Adipocyte (in vitro differentiated cells): ENCODE results near the gene POTEJ.
"Not testable (repeated sequence)": the region's sequence is repeated elsewhere in the genome, so short reads cannot be mapped to it uniquely, and the experiment has no call there.

Experiments used
- DNase-seq: peaks from one replicate; pipeline ENCODE4 v3.0.0-alpha.2; 2015; ENCODE audit warnings: low read depth
- H3K27me3 ChIP-seq: replicated peaks from 2 replicates; pipeline ENCODE4 v1.7.0; 2013; ENCODE audit warnings: mild to moderate bottlenecking, low read length, moderate library complexity; ENCODE audit not compliant: control insufficient read depth, insufficient read depth
- H3K36me3 ChIP-seq: 2 replicates; pipeline ENCODE4 v1.7.0; 2013; ENCODE audit warnings: low read length, mild to moderate bottlenecking, moderate library complexity; ENCODE audit not compliant: control insufficient read depth, insufficient read depth, severe bottlenecking
- H3K4me1 ChIP-seq: 2 replicates; pipeline ENCODE4 v1.7.0; 2013; ENCODE audit warnings: mild to moderate bottlenecking, low read length, moderate library complexity; ENCODE audit not compliant: control insufficient read depth, insufficient read depth
- H3K4me3 ChIP-seq: 2 replicates; pipeline ENCODE4 v1.7.0; 2013; ENCODE audit warnings: mild to moderate bottlenecking, low read length, moderate library complexity
- H3K9ac ChIP-seq: 2 replicates; pipeline ENCODE4 v1.7.0; 2013; ENCODE audit warnings: mild to moderate bottlenecking, low read length, moderate library complexity
- H3K9me3 ChIP-seq: 2 replicates; pipeline ENCODE4 v1.7.0; 2013; ENCODE audit warnings: mild to moderate bottlenecking, low read length, moderate library complexity; ENCODE audit not compliant: control insufficient read depth

The POTEJ gene

DNA sequence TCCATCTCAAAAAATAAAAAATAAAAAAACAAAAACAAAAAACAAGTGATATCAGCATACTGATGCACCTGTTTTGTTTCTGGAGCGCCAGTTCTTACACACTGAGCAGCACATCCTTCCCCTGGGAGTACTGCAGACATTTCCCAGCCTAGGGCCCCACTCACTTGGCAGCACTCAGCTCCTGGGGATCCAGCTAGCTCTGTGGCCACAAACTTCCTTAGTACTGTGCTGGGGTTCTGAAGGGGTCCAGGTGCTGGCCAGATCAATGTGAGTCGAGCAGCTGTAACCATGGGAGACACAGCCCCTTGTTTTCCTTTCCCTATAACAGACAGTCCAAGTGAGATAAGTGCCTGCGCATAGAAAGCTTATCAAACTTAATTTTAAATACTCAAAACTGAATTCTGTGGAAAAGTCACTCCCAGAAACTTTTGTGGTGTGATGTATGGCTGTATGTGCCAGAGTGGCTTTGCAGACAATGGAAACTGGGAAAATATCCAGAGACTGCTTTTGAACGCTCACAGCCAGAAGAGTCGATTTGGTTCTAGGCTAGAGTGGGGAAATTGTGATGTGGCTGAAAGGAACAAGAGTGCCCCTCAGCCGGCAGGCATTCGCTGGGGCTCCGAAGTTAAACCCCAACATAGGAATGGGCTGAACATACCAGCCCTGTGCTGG lies 20.9 kb upstream of the POTEJ start:
- not testable (repeated sequence) for DNase-seq, H3K36me3 ChIP-seq, H3K9ac ChIP-seq, H3K4me1 ChIP-seq, H3K9me3 ChIP-seq, H3K4me3 ChIP-seq, H3K27me3 ChIP-seq

DNA sequence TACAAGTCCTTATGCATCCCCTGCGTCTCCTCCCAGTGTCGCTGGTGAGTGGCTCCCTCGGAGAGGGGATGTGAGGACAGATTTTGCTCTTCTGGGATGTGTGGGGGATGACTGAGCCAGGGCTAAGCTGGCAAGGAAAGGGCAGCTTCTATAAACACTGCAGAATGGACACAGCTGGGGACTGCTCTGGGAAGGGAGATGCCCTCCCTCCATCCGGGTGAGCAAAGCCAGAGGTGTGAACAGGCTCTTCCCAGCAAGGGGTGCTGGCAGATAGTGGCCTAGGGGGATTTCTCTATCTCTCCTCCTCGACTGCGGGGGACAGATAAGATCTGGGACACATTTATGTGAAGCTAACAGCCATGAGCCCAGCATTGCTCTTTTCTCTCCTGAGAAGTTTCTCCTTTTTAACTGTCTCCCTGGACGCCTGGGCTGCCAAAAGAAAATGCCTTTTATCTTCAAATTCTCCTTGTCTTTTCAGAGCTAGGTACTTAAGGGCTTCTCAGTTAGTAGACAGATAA lies 20.3 kb upstream of the POTEJ start:
- H3K4me1 ChIP-seq, DNase-seq, H3K4me3 ChIP-seq, H3K27me3 ChIP-seq, H3K36me3 ChIP-seq, H3K9ac ChIP-seq, H3K9me3 ChIP-seq: not testable (repeated sequence)

DNA sequence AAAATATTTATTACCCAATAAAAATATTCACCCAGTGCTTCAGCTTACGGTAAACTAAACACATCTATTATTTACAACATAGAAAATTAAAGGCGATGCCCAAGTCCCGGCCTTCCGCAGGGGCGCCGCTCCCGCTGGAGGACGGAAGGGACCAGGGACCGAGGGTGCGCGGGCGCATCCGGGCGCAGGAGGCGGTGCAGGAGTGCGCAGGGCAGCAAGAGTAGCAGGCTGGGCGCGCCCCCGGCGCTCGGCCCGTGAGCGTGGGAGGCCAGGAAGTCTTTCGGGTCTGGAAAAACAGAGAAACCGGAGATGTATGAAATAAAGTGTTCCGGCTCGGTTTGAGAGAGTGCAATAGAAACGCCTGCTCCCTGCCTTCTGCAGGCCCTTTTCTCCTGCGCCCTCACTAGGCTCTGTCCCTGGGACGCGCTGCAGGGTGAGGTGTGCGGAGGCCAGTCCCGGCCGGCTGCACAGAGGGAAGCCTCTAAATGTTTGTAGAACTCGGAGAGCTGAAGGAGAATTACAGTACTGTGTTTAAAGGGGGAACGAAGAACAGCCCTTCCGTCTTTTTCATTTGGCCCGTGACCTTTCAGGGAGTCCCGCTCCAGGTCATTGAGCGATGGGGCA lies 18.3 kb upstream of the POTEJ start:
- H3K27me3 ChIP-seq, H3K4me3 ChIP-seq, H3K9me3 ChIP-seq, H3K9ac ChIP-seq, DNase-seq, H3K36me3 ChIP-seq, H3K4me1 ChIP-seq: not testable (repeated sequence)

- not testable (repeated sequence) for H3K4me1 ChIP-seq, H3K9ac ChIP-seq, H3K27me3 ChIP-seq, DNase-seq, H3K4me3 ChIP-seq, H3K9me3 ChIP-seq, H3K36me3 ChIP-seq
Measured at GRCh38 chr2:130594011-130594410, 17.2 kb upstream of the POTEJ start.

DNA sequence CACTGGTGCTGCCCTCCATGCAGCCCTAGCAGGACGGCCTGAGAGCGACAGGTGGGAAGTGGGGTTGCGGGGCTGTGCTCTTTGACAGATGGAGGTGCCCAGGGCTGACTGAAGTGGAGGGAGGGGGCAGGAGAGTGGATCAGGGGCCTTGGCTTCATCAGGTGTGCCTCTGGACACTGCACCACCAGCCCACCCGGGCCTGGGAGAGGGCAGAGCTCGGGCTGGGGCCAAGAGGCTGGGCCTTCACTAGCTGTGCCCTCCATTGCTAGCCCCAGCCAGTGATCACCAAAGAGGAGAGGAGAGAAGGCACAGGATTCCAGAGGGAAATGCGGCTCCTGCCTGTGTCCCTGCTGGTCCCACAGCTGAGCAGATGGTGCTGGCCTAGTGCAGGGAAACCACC lies 14.5 kb upstream of the POTEJ start:
- H3K9ac ChIP-seq, DNase-seq, H3K4me1 ChIP-seq, H3K27me3 ChIP-seq, H3K4me3 ChIP-seq, H3K36me3 ChIP-seq, H3K9me3 ChIP-seq: not testable (repeated sequence)

DNA sequence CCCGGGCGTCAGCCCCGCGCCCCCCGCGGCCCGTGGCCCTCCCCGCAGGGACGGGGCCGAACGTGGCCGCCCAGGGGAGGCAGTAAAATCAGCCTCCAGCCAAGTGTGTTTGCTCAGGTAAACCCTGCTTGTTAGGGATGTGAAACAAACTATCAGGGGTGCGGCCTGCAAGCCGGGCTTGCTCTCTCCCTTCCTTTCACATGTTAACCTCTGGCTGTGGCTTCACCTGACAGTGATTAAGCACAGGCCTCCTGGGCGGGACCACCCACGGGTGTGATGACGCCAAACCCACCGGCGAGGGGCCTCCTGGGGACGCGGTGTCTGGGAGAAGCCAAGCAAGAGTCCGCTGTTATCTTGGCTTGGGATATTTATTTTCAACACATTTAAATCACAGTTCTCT lies 13.2 kb upstream of the POTEJ start:
- not testable (repeated sequence) for H3K36me3 ChIP-seq, H3K27me3 ChIP-seq, DNase-seq, H3K9ac ChIP-seq, H3K4me1 ChIP-seq, H3K4me3 ChIP-seq, H3K9me3 ChIP-seq

- not testable (repeated sequence) for H3K36me3 ChIP-seq, H3K4me1 ChIP-seq, H3K4me3 ChIP-seq, H3K9me3 ChIP-seq, H3K27me3 ChIP-seq, DNase-seq, H3K9ac ChIP-seq
Measured at GRCh38 chr2:130598463-130598862, 12.8 kb upstream of the POTEJ start.

DNA sequence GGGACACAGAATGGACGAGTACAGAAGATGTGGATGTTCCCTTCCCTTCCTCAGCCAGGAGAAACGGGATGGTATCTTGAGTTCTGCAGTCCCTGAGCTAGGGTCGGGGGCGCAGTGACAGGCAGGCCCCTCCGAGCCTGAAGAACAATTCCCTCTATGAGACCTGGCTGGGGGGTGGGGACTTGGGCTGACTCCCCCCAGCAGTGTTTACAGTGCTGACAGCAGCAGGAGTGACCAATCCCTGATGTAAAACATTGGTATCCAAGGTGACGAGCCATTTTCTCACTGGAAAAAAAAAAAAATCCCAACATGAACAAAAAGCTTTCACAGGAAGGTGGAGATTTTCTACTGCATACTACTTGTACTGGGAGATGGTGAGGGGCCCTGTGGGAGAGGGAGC lies 11.8 kb upstream of the POTEJ start, which contains the start of gene CFC1:
CFC1 (minus strand) TSS at position 183 of the 400 bp plus-strand sequence. CDS start 288 bp downstream, outside the sequence.
- not testable (repeated sequence) for H3K4me3 ChIP-seq, H3K36me3 ChIP-seq, H3K9me3 ChIP-seq, H3K27me3 ChIP-seq, DNase-seq, H3K9ac ChIP-seq, H3K4me1 ChIP-seq

DNA sequence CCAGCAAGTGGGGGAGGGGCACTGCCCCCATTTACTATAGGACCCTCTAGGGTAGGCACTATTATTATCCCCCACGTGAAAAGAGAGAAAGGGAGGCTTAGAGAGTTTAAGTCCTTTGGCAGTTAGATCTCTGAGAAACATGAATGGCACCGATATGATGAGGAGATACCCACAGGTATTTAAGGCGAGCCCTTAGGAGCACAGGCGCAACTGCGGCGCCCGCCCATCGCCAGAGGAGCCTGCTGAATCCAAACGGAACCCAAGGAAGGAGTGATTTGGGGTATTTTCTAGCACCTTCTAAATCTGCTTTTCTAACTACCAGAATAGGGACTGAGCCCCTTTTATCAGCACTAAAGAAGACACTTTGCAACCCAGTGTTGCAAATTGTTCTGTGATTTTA lies 11.3 kb upstream of the POTEJ start:
- not testable (repeated sequence) for H3K4me1 ChIP-seq, H3K27me3 ChIP-seq, H3K9me3 ChIP-seq, H3K9ac ChIP-seq, H3K4me3 ChIP-seq, H3K36me3 ChIP-seq, DNase-seq

DNA sequence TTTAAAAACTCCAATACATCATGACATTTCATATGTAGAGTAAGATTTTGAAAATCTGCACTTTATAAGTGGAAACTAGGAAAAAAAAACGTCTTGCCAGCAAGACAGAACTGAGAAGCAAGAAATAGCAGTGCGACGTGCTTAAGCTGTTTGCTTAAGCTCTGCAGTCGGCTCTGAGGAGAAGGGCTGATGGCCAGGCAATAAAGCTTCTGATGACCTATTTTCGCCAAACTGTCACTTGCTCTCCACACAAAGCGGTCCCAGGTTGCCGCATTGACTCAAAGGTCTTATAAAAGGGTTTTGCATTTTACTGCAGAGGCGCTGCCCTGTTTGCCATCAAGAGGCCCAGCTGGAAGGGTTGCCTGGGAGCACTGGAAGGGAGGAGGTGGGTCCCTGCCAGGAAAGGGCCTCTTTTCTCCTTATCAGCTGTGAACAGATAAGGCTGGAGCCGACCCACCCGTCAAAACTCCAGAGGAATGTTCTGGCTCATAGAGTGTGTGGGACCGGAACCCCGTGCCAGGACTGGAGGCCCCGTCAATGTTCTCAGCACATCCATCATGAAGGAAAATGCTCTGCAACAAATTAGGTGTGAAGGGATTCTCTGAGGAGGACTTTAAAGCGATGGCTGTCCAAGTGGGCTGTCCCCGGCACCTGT lies 9.5 kb upstream of the POTEJ start:
- DNase-seq, H3K4me1 ChIP-seq, H3K27me3 ChIP-seq, H3K36me3 ChIP-seq, H3K9me3 ChIP-seq, H3K4me3 ChIP-seq, H3K9ac ChIP-seq: not testable (repeated sequence)

- not testable (repeated sequence) for H3K9ac ChIP-seq, H3K36me3 ChIP-seq, H3K4me1 ChIP-seq, DNase-seq, H3K4me3 ChIP-seq, H3K9me3 ChIP-seq, H3K27me3 ChIP-seq
Measured at GRCh38 chr2:130608276-130609001, 2.8 kb upstream of the POTEJ start.
